Stimulated activated CD4-positive, alpha-beta T cell treated with anti-CD3 and anti-CD28 coated beads, Interleukin-15, amount 100 ng/mL, for 24 hours (primary cell): ENCODE measurements around the gene SPEM2.
A peak's percentile ranks its signal among the peaks of the same experiment; 100 is the strongest.

ENCODE experiments used
- DNase-seq: peaks from one replicate; pipeline ENCODE4 v3.0.0-alpha.2; 2020

The SPEM2 gene

GRCh38 chr17:7423679-7424078 lies 1.7 kb upstream of the SPEM2 start:
- no peak for DNase-seq

GRCh38 chr17:7425756-7426155 lies 340 bp downstream of the SPEM2 start:
- no peak for DNase-seq

DNA sequence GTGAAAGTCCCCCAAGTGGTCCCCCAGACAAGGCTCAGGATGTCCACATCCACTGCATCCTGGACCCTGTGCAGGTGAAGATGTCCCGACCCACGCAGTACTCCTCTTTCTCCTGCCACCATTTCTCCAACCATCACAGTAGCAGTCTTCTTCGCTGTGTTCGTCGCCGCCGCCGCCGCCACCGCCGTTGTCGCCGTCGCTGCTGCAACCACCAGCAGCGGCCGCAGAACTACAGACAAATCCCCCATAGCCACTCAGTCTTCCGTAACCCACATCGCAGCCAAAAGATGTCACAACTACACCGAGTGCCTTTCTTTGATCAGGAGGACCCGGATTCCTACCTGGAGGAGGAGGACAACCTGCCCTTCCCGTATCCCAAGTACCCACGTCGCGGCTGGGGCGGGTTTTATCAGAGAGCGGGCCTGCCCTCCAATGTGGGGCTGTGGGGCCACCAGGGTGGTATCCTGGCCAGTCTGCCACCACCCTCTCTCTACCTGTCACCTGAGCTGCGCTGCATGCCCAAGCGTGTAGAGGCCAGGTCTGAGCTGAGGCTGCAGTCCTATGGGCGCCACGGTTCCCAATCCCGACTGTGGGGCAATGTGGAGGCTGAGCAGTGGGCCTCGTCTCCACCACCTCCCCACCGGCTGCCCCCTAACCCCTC lies 917 bp downstream of the SPEM2 start:
- DNase-seq: no peak

- no peak for DNase-seq
Observed at GRCh38 chr17:7426896-7427489, 1.6 kb downstream of the SPEM2 start.

DNA sequence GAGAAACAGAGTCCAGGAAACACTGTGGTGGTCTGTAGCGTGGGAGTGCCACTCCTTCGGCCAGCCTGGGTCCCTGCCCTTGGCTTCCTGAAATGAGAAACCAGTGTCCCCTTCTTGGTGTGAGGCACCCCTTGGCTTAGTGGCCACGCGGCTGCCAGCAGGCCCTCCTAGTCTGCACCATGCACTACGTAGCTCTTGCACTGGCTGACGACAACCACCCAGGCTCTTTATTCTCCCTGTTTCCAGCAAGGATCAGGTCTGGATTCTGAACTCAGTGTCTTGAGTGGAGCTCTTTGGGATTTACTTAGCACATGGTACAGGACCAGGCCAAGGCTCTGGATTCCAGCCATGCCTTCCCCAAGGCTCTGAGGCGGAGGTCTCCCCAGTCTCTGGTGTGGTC lies 2.1 kb downstream of the SPEM2 start:
- no peak for DNase-seq

DNA sequence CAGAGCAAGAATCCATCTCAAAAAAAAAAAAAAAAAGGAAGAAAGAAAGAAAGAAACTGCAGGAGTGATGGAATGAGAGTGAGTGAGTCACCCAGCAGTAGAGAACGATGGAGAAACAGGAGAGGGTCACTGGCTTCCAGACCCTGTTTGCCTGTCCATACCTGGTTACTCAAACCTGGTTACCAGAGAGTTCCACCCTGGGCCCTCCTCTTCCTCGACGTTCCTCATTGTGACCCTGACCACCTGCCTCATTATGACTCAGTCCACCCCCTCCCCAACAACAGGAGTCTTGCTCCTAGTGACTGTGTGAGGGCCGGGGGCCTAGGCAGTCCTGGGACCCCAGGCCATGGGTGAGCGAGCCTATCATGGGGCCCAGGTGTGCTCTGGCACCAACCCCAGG lies 3.1 kb downstream of the SPEM2 start, which contains the start of gene SPEM3:
TSS of gene SPEM3 (plus strand) at position 301 of the 400 bp plus-strand sequence. CDS start at position 347, 46 bp downstream.
- DNase-seq: no peak

DNA sequence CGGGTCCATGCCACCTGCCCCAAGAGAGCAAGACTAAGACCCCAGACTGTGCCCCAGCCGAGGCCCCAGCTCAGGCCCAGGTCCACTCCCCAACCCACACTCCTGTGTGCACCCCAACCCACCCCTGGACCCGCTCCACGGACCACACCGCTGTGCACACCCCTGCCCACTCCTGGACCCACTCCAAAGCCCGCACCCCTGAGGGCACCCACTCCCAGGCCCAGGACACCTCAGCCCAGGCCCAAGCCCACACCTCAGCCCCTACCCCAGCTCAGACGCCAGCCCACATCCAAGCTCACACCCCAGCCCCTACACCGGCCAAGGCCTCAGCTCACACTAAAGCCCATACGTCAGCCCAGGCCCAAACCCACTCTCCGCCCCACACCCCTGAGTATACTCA lies 4.3 kb downstream of the SPEM2 start:
- no peak for DNase-seq

- DNase-seq: no peak
Observed at GRCh38 chr17:7431231-7431630, 5.8 kb downstream of the SPEM2 start.

DNA sequence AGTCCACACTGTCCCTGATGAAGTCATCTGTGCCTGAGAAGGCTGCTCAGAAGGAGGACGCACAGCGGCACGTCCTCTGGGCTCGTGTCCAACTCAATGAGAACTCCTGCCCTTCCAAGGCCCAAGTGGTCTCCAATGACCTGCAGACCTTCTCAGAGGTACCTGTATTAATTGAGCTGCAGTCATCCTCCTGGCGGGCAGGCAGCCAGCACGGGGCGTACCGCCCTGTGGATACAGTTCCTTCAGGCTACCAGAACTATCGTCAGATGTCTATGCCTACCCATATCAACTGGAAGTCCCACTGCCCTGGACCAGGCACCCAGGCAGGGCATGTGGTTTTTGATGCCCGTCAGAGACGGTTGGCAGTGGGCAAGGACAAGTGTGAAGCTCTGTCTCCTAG lies 6.9 kb downstream of the SPEM2 start:
- DNase-seq: no peak

DNA sequence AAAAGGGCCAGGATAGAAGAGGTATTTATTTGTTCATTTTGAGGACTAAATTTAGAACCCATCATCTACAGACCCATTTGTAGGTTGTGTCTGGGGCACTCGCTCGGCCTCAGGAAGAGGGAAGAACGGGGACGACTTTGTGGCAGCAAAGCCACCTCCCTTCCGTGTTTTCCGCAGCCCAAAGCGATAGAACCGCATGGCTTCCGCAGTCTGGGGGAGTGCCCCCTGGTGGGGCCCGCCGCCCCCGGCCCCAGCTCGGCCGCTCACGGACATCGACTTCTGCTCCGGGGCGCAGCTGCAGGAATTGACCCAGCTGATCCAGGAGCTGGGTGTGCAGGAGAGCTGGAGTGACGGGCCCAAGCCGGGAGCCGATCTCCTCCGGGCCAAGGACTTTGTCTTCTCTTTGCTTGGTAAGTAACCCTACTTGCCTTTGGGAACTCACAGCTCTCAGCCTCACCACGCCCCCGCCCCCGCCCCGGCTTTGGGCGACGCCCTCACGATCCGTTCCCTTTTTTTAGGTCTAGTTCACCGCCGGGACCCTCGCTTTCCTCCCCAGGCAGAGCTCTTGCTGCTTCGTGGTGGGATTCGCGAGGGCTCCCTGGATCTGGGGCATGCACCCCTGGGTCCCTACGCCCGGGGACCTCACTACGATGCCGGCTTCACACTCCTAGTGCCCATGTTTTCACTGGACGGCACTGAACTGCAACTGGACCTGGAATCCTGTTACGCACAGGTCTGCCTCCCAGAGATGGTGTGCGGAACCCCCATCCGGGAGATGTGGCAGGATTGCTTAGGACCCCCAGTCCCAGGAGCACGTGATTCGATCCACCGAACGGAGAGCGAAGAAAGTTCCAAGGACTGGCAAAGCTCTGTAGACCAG lies 10.5 kb downstream of the SPEM2 start:
- DNase-seq: peak; percentile 71

DNA sequence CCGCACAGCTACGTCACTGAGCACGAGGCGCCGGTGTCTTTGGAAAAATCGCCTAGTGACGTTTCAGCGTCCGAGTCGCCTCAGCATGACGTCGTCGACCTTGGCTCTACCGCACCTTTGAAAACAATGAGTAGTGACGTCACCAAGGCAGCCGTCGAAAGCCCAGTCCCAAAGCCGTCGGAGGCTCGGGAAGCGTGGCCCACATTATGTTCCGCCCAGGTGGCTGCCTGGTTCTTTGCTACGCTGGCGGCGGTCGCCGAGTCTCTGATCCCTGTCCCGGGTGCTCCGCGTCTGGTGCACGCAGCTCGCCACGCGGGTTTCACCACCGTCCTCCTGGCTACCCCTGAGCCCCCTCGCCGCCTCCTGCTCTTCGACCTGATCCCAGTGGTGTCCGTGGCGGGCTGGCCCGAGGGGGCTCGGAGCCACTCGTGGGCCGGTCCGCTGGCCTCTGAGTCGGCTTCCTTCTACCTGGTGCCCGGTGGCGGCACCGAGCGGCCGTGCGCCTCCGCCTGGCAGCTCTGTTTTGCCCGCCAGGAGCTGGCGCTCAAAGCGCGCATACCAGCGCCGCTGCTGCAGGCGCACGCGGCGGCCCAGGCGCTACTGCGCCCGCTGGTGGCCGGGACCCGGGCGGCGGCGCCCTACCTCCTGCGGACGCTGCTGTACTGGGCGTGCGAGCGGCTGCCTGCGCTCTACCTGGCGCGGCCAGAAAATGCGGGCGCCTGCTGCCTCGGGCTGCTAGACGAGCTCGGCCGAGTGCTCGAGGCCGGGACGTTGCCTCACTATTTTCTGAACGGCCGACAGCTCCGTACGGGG lies 11.3 kb downstream of the SPEM2 start:
- peak; percentile 87 for DNase-seq

DNA sequence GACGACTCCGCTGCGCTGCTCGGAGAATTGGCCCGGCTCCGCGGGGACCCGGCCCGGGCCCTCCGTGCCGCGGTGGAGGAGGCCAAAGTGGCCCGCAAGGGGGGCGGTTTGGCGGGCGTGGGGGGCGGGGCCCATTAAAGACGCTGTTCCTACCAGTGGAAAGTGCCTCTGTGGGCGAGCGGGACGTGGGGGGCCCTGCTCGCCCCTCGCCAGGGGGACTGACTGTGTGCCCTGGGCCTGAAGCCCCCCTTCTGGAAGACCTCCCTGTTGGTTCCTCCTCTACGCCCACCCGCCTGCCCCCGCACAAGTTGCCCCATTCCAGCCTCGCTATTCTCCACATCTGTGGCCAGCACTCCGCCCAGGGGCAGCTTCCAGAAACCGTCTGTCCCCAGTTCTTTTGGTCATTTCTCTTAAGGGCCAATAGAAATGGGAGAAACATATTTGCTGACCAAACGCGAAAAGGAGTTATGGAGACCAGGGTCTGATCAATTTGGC lies 12.0 kb downstream of the SPEM2 start:
- no peak for DNase-seq

DNA sequence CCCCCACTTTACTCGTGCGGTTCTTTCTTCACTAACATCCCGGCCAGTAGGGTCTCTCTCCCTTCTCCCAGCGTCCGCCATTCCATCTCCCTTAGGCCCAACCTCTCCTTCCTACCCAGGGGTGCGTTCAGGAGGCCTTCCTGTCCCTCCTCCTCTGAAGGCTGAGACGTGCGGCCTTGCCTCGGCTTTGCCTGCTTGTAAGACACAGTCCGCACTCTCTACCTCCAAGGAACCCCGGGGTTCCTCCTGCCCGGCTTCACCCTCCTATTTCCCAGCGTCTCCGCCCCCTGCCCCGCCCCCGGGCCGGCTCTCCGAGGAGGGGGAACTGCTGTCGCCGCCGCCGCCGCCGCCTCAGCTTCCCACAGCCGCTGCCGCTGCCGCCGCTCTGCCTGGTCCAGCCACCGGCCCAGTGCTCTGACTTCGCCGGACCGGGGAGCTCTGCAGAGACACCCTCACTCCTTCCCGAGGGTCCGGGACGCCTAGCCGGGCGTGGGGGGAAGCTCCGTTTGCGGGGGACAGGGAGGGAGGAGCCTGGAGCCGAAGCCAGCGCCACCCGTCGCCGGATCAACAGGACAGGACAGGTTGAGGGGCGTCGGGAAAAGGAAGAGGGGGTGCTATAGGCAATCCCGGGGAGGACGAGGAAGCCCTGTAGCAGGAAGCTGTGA lies 12.7 kb downstream of the SPEM2 start:
- peak; percentile 83 for DNase-seq

- no peak for DNase-seq
Observed at GRCh38 chr17:7438656-7439460, 13.4 kb downstream of the SPEM2 start.

DNA sequence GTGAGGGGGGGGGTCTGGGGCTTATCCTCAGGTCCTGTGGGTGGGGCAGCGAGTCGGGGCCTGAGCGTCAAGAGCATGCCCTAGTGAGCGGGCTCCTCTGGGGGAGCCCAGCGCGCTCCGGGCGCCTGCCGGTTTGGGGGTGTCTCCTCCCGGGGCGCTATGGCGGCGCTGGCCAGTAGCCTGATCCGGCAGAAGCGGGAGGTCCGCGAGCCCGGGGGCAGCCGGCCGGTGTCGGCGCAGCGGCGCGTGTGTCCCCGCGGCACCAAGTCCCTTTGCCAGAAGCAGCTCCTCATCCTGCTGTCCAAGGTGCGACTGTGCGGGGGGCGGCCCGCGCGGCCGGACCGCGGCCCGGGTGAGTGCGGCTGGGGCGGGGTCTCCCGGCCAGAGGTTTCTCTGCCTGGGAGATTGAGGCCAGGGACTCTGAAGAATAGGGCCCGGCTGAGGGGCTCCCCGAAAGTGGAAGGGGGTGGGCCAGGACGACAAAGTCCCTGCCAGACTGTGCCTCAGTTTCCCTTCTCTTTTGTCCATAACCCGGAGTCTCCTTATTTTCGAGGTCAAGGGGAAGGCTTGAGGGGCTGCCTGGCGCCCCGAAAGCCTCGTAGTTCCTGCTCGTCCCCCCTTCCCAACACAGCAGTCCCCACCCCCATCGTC lies 14.2 kb downstream of the SPEM2 start, which contains the start of gene FGF11:
TSS of gene FGF11 (plus strand) at position 51 of the 651 bp plus-strand sequence. CDS start at position 160, 109 bp downstream.
- DNase-seq: peak; percentile 25

- DNase-seq: peak; percentile 61
Observed at GRCh38 chr17:7440113-7440833, 14.9 kb downstream of the SPEM2 start.

DNA sequence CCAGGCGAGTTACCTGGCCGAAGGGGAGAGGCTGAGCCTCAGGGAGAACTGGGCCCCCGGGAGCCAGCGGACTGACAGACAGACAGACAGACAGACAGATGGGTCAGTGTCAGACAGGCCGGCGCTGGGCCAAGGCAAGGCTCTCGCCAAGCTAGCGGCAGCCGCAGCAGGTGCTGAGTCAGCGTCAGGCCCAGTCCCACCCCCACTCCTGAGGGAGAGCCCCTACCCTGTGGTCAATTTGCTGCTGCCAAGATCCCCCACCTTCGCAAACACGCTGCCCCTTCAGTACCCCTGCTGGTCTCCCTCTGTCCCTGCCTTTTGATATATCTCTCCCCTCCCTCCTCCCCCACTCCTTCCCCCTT lies 15.4 kb downstream of the SPEM2 start:
- peak; percentile 31 for DNase-seq

DNA sequence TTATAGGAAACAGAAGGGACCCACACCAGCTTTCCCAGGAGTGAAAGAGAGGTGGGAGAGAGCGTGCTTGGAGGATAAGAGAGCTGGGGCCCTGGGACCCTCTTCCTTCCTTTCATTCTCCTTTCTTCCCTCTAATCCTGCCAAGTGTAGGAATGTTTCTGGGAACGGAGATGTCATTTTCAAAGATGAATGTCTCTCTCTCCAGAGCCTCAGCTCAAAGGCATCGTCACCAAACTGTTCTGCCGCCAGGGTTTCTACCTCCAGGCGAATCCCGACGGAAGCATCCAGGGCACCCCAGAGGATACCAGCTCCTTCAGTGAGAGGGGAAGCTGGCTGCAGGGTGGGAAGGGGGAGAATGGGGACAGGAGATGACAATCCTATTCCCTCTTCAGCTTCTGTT lies 15.8 kb downstream of the SPEM2 start:
- no peak for DNase-seq

- DNase-seq: no peak
Observed at GRCh38 chr17:7442142-7442541, 16.7 kb downstream of the SPEM2 start.
